OCI-M2 (cell line): ENCODE data around the gene FBXL2.
"Not testable (repeated sequence)": the region's sequence is repeated elsewhere in the genome, so short reads cannot be mapped to it uniquely, and the experiment has no call there.

ENCODE experiments used
- DNase-seq: peaks from one replicate; lab custom pipeline; 2025; ENCODE audit not compliant: unreplicated experiment; lab: John Stamatoyannopoulos, UW

The FBXL2 gene

DNA sequence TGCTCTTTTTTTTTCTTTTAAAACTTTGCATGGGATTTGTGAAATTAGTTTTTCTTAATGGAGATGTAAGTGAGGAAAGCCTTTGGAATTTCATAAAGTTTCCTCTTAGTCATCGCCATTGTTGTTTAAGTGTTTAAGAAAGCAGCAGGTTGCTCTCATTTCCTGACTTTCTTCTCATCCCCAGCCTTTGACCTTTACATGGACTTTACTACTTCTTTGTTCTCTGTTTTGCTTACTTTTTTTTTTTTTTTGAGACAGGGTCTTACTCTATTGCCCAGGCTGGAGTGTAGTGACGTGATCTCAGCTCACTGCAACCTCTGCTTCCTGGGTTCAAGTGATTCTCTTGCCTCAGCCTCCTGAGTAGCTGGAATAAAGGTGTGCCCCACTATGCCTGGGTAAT lies 38.6 kb downstream of the FBXL2 start:
- no peak for DNase-seq

DNA sequence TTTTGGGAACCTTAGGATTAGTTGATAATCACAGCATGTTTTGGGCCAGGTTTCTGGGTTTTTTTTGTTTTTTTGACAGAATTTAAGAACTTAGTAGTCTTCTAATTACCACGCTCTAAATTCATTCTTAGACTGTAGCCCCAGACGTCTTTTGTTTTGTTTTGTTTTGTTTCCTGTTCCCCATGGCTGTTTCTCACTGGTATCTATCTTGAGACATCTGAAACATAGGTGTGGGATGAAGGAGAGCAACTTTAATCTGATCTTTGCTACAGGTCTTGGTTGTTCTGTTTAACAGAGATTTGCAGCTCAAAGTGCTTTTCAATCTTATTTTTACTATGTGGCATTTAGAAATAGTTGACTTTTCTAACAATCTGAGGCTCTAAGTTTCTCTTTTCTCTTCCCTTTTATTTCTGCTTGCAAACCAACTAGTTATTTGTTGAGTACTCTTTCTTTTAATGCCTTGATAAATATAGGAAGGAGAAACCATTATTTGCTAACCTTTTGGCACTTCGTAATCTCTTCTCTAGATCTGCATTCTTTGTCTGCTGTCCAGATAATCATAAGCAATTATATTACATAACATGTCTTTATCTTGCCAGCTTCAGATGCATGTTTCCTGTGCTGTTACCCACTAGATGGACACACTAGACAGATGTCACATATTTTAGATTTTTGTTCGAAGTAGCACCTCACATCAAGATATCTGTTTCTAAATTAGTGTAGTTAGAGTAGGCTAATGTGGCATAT lies 40.9 kb downstream of the FBXL2 start:
- DNase-seq: no peak

DNA sequence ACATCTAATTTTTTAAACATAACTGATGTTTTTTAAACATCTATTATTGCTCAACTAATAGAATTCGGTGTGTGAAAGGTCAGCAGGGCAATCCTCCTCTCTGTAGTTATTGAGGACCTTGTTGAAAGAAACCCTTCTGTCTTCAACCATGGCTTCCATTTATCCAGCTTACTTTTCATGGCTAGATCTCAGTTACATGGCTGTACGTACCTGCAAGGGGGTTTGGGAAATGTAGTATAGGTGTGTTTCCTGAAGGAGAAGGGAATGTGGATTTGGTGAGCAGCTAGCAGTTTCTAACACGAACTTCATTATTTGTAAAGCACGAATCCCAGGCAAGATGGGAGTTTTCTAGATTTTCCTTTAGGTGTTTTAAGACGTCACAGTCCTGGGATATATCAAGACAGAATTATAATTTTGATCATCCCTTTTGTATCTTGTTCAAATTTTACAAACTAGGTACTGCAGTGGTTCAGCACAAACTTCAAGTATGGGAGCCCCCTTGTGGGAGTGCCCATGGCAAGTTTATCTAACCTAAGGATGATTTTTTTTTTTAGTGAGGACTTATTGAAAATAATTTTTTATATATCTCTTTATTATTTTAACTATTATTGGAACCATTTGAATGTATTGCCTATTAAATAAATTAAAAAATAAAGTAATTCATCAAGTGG lies 41.6 kb downstream of the FBXL2 start:
- no peak for DNase-seq

DNA sequence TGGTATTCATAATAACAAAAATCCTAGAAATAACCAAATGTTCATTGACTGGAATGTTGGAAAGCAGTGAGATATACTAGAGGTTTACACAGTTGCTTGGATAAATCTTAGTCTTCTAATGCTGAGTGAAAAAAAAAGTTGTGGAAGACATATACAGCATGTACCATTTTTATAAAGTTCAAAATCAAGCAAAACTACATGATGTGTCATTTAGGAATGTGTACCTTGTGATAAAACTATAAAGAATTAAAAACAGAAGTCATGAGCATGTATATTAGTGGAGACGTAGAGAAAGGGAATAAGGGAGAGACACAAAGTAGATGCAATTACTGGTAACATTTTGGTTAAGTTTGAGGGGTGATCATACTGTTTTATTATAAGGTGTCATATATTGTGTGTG lies 45.2 kb downstream of the FBXL2 start:
- DNase-seq: no peak

DNA sequence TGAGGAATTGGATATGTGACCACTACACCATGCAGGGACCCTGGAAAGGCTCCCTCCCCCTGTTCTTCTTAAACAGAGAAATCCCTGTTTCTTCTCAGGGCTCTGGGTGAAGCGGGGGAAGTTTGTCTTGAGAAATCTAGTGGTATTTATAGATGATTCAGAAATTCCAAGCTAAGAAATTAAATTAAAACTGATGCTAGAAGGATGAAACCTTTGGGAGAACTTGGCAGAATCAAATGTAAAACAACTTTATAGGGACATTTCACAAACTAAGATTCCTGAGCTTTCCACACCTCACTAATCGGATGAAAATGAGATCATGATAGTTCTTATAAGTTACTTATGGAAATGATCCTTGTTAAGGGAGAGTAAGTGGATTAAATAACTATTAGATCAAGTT lies 54.2 kb downstream of the FBXL2 start:
- DNase-seq: no peak

DNA sequence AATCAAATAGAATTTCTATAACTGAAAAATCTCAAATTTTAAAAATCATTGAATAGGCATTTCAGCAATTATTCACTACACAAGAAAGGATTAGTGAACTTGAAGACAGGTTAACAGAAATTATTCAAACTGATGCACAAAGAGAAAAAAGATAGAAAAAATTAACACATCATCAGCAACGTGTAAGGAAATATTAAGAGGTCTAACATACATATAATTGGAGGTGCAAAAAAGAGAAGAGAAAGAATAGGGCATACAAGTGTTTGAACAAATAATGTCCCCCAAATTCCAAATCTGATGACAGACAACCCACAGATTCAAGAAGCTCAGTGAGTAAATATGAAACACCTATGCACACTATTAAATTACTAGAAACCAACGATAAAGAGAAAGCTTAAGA lies 57.1 kb downstream of the FBXL2 start:
- DNase-seq: no peak

DNA sequence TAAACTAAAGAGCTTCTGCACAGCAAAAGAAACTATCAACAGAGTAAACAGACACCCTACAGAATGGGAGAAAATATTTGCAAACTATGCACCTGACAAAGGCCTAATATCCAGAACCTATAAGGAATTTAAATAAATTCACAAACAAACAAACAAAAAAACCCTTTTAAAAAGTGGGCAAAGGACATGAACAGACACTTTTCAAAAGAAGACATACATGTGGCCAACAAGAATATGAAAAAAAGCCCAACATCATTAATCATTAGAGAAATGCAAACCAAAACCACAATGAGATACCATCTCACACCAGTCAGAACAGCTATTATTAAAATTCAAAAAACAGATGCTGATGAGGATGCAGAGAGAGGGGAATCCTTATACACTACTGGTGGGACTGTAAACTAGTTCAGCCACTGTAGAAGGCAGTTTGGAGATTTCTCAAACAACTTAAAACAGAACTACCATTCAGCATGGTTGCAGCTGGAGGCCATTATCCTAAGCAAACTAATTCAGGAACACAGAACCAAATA lies 61.8 kb downstream of the FBXL2 start:
- not testable (repeated sequence) for DNase-seq

DNA sequence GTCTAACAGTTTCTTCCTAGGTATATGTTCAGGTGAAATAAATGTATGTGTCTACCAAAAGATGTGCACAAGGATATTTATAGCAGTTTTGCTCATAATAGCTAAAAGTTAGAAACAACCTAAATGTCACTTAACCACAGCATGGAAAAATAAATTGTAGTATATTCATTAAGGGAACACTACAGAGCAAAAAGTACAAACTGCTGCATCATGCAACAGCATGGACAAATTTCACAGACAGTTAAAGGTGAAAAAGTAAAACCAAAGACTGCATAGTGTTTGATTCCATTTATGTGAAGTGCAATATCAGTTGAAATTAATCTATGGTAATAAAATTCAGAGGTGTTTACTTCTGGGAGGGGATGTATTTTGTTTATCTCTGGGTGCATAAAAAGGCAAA lies 62.5 kb downstream of the FBXL2 start:
- DNase-seq: no peak

DNA sequence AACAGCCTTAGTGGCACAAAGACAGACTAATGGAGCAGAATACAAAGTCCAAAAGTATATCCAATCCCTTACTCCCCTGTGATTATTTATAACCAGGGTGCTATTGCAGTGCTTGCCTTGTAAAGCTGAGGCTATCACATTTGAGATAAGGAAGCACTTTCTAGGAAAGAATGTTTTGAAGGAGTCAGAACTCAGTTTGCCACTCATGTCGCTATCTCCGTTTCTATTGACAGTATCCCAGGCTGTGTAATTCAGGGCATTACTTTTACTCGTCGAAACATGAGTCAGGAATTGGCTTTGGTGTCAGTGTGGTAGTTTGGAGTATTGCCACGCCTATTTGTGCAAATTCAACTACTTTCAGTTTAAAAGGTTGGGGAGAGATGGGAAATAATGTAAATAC lies 78.4 kb downstream of the FBXL2 start:
- DNase-seq: no peak

DNA sequence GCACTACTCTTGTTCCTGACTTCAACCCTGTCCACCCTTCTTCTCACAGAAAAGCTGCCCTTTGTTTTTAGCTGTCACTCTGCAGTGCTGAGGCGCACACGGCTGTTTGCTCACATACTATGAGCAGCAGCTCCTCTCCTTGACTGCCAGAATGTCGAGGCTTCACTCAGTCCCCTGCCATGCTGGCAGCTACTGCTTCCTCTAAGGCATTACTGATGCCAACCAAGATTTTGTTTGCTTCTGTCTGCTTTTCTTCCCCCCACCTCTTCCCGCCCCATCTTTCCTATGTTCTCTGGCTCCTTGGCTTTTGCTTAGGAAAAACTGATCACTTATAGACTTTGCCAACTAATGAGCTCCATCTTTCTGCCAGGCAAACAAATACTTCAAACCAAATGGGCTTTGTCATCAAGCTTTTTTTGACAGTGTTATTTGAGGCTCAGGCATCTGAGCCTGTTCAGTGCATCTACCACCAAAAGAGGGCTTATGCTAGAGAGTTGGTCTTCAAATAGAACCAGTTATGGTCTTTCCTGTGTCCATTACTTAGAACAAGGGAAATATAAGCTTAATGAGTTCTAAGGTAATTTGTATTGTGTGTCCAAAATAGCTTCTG lies 81.0 kb downstream of the FBXL2 start:
- no peak for DNase-seq

DNA sequence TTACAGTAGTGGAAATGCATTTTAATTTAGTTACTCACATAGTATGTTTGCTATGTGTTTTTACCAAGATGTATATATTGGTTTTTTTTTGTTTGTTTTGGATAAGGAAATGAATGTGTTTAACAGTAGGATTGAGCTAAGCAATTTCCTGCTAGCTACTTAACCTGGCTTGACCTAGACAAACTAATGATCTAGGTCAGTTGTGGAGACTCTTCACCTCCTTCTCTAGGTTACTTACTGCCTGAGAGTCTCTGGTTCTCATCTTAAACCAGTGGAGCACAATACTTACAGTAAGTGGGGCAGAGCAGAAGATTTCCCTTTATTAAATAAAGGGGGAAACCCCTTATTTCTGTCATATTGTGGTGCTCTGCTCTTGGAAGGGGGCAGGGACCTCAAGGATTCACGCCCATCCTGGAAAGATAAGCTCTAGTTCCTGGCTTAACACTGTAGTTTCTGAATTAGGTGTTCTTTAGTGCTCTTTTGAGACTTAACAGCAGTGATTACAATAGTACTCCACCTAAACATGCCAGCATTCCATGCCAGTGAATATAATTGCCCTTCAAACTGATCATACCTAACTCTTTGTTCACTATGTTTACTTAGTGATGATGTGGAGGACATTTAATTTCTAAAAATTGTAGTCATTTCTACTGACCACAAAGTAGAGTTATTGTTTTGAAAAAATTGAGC lies 83.0 kb downstream of the FBXL2 start:
- no peak for DNase-seq

DNA sequence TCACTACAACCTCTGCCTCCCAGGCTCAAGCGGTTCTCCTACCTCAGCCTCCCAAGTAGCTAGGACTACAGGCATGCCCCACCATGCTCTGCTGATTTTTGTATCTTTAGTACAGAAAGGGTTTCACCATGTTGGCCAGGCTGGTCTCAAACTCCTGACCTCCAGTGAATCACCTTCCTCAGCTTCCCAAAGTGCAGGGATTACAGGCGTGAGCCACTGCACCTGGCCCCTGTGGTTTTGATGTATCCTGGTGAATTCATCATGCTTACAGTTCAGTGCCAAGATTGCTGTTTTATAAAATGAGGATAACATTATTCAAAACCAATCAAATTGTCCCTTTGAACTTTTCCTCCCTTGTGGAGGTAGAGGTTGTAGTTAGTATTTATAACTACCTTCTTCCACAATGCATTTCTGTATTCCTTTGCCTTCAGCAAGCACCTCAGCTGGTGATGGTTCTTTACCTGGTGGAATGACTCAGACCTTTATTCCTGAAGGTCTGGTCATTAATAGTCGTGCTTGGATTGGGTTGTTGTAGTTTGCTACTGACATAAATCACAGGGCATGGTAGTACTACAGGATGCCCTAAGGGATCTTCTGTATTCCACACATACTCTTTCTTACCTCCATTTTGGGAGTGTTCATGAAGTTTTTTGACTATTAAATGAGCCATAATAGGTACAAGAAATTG lies 86.0 kb downstream of the FBXL2 start:
- DNase-seq: no peak

DNA sequence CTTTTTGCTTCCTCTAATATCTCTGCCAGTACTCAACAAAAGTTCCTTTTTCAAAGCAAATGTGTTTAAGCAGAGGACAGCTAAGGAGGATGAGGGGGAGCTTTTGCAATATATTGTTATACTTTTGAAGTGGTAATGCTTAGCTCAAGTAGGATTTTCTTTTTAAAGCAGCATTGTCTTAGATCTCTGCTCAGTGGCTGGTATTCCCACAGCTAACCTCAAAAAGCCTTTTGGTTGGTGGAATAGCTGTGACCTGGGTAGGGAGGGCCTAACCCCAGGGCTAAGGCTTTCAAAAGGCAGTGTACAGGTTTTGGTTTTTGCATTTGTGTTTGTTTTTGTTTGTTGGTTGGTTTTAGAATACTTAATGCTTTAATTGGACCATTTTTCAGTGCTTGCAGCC lies 86.8 kb downstream of the FBXL2 start:
- DNase-seq: no peak

DNA sequence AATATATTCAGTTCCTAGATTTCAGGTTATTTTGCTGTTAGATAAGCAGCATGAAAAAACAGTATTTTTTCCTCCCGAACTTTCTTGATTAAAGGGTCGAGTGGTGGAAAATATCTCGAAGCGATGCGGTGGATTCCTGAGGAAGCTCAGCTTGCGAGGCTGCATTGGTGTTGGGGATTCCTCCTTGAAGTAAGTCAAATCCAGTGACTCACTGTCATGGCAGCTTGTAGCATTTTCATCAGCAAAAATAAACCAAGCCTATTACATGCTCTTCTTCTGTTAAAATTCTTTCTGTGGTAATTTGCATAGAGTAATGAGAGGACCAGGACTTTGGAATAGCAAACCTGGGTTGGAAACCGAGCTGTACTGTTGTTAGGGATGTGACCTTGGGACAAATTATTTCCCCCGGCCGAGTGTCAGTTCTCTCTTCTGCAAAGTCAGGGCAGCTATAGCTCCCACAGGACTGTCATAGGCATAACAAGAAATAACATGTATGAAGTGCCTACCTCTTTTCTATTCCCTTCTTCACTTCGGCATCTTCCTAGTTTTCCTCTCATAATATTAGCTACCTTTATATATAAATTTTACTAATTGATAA lies 87.4 kb downstream of the FBXL2 start:
- DNase-seq: no peak

DNA sequence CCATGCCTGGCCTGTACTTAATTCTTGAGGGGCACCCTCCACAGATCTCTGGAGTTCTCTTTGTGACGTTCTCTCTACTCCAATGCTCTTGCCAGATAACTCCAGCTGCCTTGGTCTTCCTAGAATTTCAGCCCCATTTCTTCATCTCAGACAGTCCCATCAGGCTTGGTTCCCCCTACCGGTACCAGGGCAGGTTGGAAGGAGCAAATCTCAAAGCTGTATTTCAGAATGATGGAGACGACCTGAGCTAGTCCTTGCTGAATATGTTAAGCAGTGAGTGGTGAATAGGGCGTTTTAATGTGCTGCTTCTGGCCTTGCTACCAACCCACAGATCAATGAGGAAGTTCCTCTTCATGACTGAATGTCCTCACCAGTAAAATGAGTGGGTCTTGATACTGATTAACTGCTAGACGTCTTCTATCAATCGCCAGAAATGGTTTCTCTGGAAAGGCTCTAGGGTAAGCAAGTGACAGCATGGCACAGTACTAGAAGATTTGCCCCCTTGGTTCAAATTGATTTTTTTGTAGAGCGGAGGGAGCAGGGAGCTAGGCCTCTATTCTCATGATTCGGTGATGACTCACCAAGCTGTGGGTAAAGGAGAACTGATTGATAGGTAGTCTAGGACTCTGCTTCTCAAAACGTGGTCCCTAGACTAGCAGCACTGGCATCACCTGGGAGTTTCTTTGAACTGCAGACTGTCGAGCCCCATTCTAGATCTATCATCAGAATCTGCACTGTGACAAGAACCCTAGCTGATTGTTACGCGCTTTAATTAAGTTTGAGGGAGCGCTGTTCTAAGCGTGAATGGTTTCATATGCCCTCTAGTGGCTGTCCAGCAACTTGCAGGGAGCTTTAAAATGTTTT lies 95.2 kb downstream of the FBXL2 start:
- DNase-seq: no peak

DNA sequence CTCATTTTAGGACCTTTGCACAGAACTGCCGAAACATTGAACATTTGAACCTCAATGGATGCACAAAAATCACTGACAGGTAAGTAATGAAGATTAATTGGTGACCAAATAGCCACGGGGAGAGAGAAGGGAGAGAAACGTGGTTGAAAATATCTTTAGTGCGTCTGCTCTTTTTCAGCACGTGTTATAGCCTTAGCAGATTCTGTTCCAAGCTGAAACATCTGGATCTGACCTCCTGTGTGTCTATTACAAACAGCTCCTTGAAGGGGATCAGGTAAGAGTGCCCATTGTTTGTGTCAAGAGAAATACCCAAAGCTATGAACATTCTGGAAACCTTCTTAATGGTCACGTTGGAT lies 95.8 kb downstream of the FBXL2 start:
- DNase-seq: no peak

DNA sequence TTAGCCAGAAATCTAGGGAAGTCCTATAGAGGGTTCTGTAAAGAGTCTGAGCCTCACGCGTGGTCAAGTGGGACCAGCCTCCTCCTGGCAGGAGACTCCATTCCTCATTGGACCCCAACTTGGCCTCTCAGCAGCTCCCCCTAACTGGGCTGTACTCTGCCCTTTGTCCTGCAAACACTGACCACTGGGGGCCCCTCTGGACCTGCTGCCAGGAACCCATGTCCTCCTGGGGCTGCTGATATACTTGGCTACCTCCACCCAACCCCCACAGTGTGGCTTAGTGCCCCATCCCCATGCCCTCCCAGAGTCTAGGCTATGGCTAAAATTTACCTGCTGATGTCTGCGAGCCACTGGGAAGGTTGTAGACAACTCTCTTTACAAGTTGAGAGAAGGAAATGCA lies 100.2 kb downstream of the FBXL2 start:
- DNase-seq: no peak

DNA sequence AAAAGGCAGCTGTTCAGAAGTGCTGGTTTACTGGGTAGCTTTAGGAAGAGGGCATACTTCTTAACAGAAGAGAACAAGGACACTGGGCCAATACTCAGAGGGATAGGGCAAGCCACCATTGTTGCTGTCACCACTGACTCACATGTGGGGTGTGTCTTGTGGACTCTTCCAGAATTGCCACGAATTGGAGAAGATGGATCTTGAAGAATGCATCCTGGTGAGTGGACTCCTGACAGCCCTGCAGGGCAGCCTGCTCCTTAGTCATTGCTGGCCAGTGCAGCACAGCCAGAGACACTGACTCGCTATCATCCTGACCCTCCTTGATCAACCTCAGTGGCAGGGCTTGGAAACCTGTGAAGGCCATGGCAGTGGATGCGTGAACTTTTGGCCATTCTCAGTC lies 100.7 kb downstream of the FBXL2 start:
- no peak for DNase-seq

DNA sequence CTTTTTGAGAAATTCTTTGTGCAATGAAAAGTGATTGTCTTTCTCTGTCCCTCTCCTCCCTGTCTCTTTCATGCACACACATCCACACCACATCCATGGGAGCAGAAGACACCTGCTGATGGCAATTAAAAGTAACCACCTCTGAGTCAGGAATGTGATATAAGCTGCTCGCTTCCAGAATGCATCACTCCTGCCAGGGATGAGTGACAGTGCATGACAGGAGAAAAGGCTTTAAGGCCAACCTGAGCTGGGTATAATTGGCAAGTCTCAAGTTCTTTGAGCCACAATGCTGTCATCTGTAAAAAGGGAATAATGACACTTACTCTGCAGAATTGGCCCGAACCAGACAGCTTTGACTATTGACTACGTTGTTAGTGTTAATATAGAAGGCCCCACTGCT lies 103.4 kb downstream of the FBXL2 start:
- DNase-seq: no peak

DNA sequence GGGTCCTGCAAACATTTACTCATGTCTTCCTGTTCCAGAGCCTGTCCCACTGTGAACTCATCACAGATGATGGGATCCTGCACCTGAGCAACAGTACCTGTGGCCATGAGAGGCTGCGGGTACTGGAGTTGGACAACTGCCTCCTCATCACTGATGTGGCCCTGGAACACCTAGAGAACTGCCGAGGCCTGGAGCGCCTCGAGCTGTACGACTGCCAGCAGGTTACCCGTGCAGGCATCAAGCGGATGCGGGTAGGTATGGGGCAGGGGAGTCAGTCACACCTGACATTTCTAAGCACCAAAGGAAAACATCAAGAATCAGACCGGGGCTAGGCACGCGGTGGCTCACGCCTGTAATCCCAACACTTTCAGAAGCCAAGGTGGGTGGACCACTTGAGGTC lies 106.7 kb downstream of the FBXL2 start:
- DNase-seq: no peak
